ENCODE results near the gene SHISA6. TPM values are rescaled to one million over a fixed set of nuclear protein-coding genes. Genes with fewer than 3 reads are reported as not detected.

SHISA6 gene
- total RNA-seq, 1 donor from 2014 or later = not detected

- no peaks in the 10 kb centered on the region for H3K4me1 ChIP-seq (ENCODE audit: insufficient read depth, low read length)
- H4K20me1 ChIP-seq (ENCODE audit: insufficient read depth, low read length) = no peaks in the 10 kb centered on the region
- Mint-ChIP-seq H3K4me3 (ENCODE audit: unreplicated experiment) (no peak overlapping the region), H3K4me1 (ENCODE audit: low read depth, unreplicated experiment) (no peaks in the 10 kb centered on the region), H3K27ac (ENCODE audit: unreplicated experiment) (no peak overlapping the region), H3K9me3 (ENCODE audit: unreplicated experiment) (peaks cover 13% of the 10 kb centered on the region), H3K27me3 (ENCODE audit: low read depth, unreplicated experiment) (no peaks in the 10 kb centered on the region), H3K36me3 (ENCODE audit: low read depth, unreplicated experiment) (no peaks in the 10 kb centered on the region)
- no peak overlapping the region for H3K4me3 ChIP-seq (ENCODE audit: insufficient read depth, low read depth, low read length)
- DNase-seq (ENCODE audit: low read depth) = no peak
- H3K27me3 ChIP-seq (ENCODE audit: insufficient read depth, low read length) = no peaks in the 10 kb centered on the region
- TF ChIP-seq CTCF (IDR thresholded peaks at IDR 0.05; ENCODE audit: insufficient read depth, low read depth, low read length) (no peak), EZH2 (IDR thresholded peaks at IDR 0.05; ENCODE audit: insufficient read depth, low read length) (no peak)
- H2AFZ ChIP-seq (ENCODE audit: low read depth, low read length) = no peak overlapping the region
- H3K79me2 ChIP-seq (ENCODE audit: insufficient read depth, low read length) = no peaks in the 10 kb centered on the region
- H3K27ac ChIP-seq (ENCODE audit: low read depth, low read length) = no peak overlapping the region
- FAIRE-seq = no peak
- no peaks in the 10 kb centered on the region for H3K9me3 ChIP-seq (ENCODE audit: insufficient read depth, low read depth, low read length)
- no peaks in the 10 kb centered on the region for H3K36me3 ChIP-seq (ENCODE audit: insufficient read depth, low read length)
- H3K9ac ChIP-seq (ENCODE audit: low read length) = no peak overlapping the region
- no peak overlapping the region for H3K4me2 ChIP-seq (ENCODE audit: low read length)
These were observed 244.5 kb downstream of the SHISA6 start for GRCh38 chr17:11485336-11486100.

GRCh38 chr17:11486101-11486867 is 245.3 kb downstream of the SHISA6 start:
- H3K9ac ChIP-seq (ENCODE audit: low read length) = no peak overlapping the region
- H3K4me1 Mint-ChIP-seq (ENCODE audit: low read depth, unreplicated experiment) = no peaks in the 10 kb centered on the region
- H3K4me3 Mint-ChIP-seq (ENCODE audit: unreplicated experiment) = no peak overlapping the region
- no peak overlapping the region for H3K27ac Mint-ChIP-seq (ENCODE audit: unreplicated experiment)
- no peaks in the 10 kb centered on the region for H3K36me3 Mint-ChIP-seq (ENCODE audit: low read depth, unreplicated experiment)
- no peak for DNase-seq (ENCODE audit: low read depth)
- no peaks in the 10 kb centered on the region for H3K27me3 Mint-ChIP-seq (ENCODE audit: low read depth, unreplicated experiment)
- TF ChIP-seq EZH2 (IDR thresholded peaks at IDR 0.05; ENCODE audit: insufficient read depth, low read length) (no peak), CTCF (IDR thresholded peaks at IDR 0.05; ENCODE audit: insufficient read depth, low read depth, low read length) (no peak)
- FAIRE-seq = no peak
- H3K4me3 ChIP-seq (ENCODE audit: insufficient read depth, low read depth, low read length) = no peak overlapping the region
- no peak overlapping the region for H2AFZ ChIP-seq (ENCODE audit: low read depth, low read length)
- H3K9me3 Mint-ChIP-seq (ENCODE audit: unreplicated experiment) = peaks cover 13% of the 10 kb centered on the region
- H4K20me1 ChIP-seq (ENCODE audit: insufficient read depth, low read length) = no peaks in the 10 kb centered on the region
- H3K27ac ChIP-seq (ENCODE audit: low read depth, low read length) = no peak overlapping the region
- H3K36me3 ChIP-seq (ENCODE audit: insufficient read depth, low read length) = no peaks in the 10 kb centered on the region
- H3K27me3 ChIP-seq (ENCODE audit: insufficient read depth, low read length) = no peaks in the 10 kb centered on the region
- no peaks in the 10 kb centered on the region for H3K79me2 ChIP-seq (ENCODE audit: insufficient read depth, low read length)
- H3K9me3 ChIP-seq (ENCODE audit: insufficient read depth, low read depth, low read length) = no peaks in the 10 kb centered on the region
- H3K4me2 ChIP-seq (ENCODE audit: low read length) = no peak overlapping the region
- no peaks in the 10 kb centered on the region for H3K4me1 ChIP-seq (ENCODE audit: insufficient read depth, low read length)

Measured in astrocyte (in vitro differentiated cells and primary cell).